ENCODE measurements around the gene ADAMTS3. TPM values are rescaled to one million over a fixed set of nuclear protein-coding genes. Genes with fewer than 3 reads are reported as not detected.

ADAMTS3 gene
- total and polyA plus RNA-seq, 9 of the 15 experiments (the other 6 are each of a cell fraction or from before 2014, with no cell fraction given): 4.0 to 18.0 (median 12.1) TPM

DNA sequence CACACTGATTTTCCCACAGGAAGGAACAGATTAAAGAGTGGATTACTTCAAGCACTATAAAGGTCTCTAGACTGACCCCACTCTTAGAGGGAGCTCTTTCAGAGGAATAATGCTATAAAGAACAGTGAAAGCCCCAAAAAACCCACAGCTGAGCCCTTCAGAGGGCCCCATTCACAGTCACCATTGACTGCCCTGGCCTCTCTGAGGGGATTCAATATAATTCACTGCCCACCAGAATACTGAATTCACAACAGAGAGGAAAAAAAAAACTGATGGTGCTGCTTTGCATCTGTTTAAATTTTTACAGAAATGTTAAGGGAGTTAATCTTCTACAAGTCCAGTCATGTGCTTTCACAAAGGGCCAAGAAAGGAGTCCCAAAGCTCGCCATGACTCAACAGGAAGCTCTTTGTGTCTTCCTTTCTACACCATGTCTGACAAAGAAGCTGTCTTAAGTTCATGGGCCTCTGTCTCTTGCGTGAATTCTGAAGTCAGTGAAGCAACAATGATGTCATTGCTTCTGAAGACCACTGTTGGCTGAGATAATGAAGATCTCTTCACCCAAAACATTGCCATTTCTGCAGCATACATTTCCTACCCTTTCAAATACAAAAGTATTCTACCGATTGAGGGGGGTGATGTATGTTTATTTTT, 174.9 kb downstream of the ADAMTS3 start:
- Histone ChIP-seq H3K36me3 (ENCODE audit: control insufficient read depth, insufficient read depth, low read length) (no peaks in the 10 kb centered on the region), H3K9me1 (ENCODE audit: control insufficient read depth, insufficient read depth, low read length) (no peaks in the 10 kb centered on the region), H3K4me2 (ENCODE audit: insufficient read depth, low read length) (no peak overlapping the region), H2AFZ (ENCODE audit: low read depth, low read length) (peak overlapping the region; percentile 21; the same call in 1 of the 2 replicates), H4K20me1 (replicated peaks; ENCODE audit: control insufficient read depth, insufficient read depth, low read length) (no peaks in the 10 kb centered on the region), H3K79me2 (ENCODE audit: control insufficient read depth, insufficient read depth, low read length) (no peaks in the 10 kb centered on the region), H3K4me1 (replicated peaks in 1 of 2; ENCODE audit: control insufficient read depth in 2 of 2, insufficient read depth in 2 of 2, low read length in 2 of 2) (no peaks in the 10 kb centered on the region), H3K27ac (ENCODE audit: extremely low read depth, low read depth, low read length) (no peak overlapping the region), H3K4me3 (no peak overlapping the region), H3K27me3 (ENCODE audit: control insufficient read depth in 2 of 2, insufficient read depth in 2 of 2, low read length in 2 of 2) (no peaks in the 10 kb centered on the region), H3K9ac (ENCODE audit: insufficient read depth in 1 of 2, low read depth in 2 of 2, low read length in 2 of 2) (no peak overlapping the region), H3K9me3 (replicated peaks; ENCODE audit: control insufficient read depth, insufficient read depth, low read depth, low read length) (no peaks in the 10 kb centered on the region)
- intact Hi-C loops (cut with micrococcal nuclease) (no loop called here), in situ Hi-C loops (cut with MboI) (no loop called here)
- 62% methylated on average over 3 of the region's 3 CpGs for WGBS (ENCODE audit: insufficient coverage, low coverage, missing lambda C conversion rate)
- CTCF ChIA-PET (ENCODE audit: low intra/inter-chr PET ratio): no interaction called here
- BruUV-seq (replicated peaks): no TSS peak
- POLR2A ChIA-PET: interaction anchor here (0.6 to 1.4 kb wide), 4 partner anchors 12 to 1083 kb away, joined by 3 to 6 read pairs (median 4); no protein-coding TSS in a partner anchor
- ATAC-seq (peak; percentile 46), DNase-seq (ENCODE audit: extremely low read depth in 1 of 4, low spot score in 3 of 4) (peak in 1 of 4 experiments; percentile 20), FAIRE-seq (no peak)
- no peak for TF ChIP-seq ZNF263 (CRISPR knock-in tag; IDR thresholded peaks at IDR 0.05; ENCODE audit: borderline replicate concordance)
- TF ChIP-seq, protein P1, sequence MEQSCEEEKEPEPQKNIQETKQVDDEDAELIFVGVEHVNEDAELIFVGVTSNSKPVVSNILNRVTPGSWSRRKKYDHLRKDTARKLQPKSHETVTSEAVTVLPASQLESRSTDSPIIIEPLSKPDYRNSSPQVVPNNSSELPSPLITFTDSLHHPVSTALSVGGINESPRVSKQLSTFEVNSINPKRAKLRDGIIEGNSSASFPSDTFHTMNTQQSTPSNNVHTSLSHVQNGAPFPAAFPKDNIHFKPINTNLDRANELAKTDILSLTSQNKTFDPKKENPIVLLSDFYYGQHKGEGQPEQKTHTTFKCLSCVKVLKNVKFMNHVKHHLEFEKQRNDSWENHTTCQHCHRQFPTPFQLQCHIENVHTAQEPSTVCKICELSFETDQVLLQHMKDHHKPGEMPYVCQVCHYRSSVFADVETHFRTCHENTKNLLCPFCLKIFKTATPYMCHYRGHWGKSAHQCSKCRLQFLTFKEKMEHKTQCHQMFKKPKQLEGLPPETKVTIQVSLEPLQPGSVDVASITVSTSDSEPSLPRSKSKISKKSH (CRISPR knock-in tag; IDR thresholded peaks at IDR 0.05): no peak
- TF ChIP-seq ZFPM2 (CRISPR knock-in tag; IDR thresholded peaks at IDR 0.05): no peak
- TF ChIP-seq HDAC6 (IDR thresholded peaks at IDR 0.05; ENCODE audit: low read depth, low read length): no peak
- TF ChIP-seq CREM (IDR thresholded peaks at IDR 0.05; ENCODE audit: low read depth): 0 out of 2 replicates have a peak, but pooled peaks have one; percentile 34
- TF ChIP-seq FIP1L1 (IDR thresholded peaks at IDR 0.05; ENCODE audit: low read depth, low read length, poor library complexity, severe bottlenecking): no peak
- TF ChIP-seq ZKSCAN1 (IDR thresholded peaks at IDR 0.05; ENCODE audit: low read depth, low read length): no peak
- no peak for TF ChIP-seq EGR1 (conservative IDR thresholded peaks at IDR 0.05)
- TF ChIP-seq, protein P2, sequence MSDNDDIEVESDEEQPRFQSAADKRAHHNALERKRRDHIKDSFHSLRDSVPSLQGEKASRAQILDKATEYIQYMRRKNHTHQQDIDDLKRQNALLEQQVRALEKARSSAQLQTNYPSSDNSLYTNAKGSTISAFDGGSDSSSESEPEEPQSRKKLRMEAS (CRISPR knock-in tag; IDR thresholded peaks at IDR 0.05): no peak
- TF ChIP-seq CREB1 (IDR thresholded peaks at IDR 0.05): peak; percentile 66
- no peak for TF ChIP-seq CREB1 (CRISPR knock-in tag; IDR thresholded peaks at IDR 0.05)
- TF ChIP-seq ATF3 (IDR thresholded peaks at IDR 0.05): peak; percentile 63
- no peak for TF ChIP-seq ATF3 (CRISPR knock-in tag; conservative IDR thresholded peaks at IDR 0.05)
- TF ChIP-seq SIX5 (IDR thresholded peaks at IDR 0.05; ENCODE audit: borderline replicate concordance in 1 of 2, insufficient read depth in 1 of 2, low read depth in 1 of 2, low read length in 2 of 2): no peak
- TF ChIP-seq HIVEP1 (CRISPR knock-in tag; IDR thresholded peaks at IDR 0.05): no peak
- TF ChIP-seq CEBPG (CRISPR knock-in tag; IDR thresholded peaks at IDR 0.05): no peak
- TF ChIP-seq CEBPG (tag; conservative IDR thresholded peaks at IDR 0.05 in 1 of 2, IDR thresholded peaks at IDR 0.05 in 1 of 2): peak in 1 of 2 experiments; percentile 75; a peak in 2 of 4 replicates
- TF ChIP-seq FOXJ3 (CRISPR knock-in tag; IDR thresholded peaks at IDR 0.05): no peak
- peak; percentile 41; the same call in 1 of the 2 replicates for TF ChIP-seq FOSL1 (tag; conservative IDR thresholded peaks at IDR 0.05)
- no peak for TF ChIP-seq RCOR1 (IDR thresholded peaks at IDR 0.05; ENCODE audit: borderline replicate concordance in 1 of 2, low read depth in 2 of 2, low read length in 2 of 2)
- TF ChIP-seq FOS (IDR thresholded peaks at IDR 0.05; ENCODE audit: extremely low read depth, insufficient read length): no peak

Data from K562 (cell line).